Measurements from ENCODE around the gene MBTD1.
A peak's percentile ranks its signal among the peaks of the same experiment; 100 is the strongest.
"Not testable (repeated sequence)": the region's sequence is repeated elsewhere in the genome, so short reads cannot be mapped to it uniquely, and the experiment has no call there.

Gene MBTD1

GRCh38 chr17:51259564-51260236 lies at the start of gene MBTD1:
MBTD1 (minus strand) TSS chr17:51260049; CDS start chr17:51225161, 34,888 bp downstream.
- DNase-seq (ENCODE audit: low spot score), result peak; percentile 94

GRCh38 chr17:51305182-51305581 lies 45.3 kb upstream of the MBTD1 start:
- no peak for DNase-seq (ENCODE audit: low spot score)

- DNase-seq (ENCODE audit: low spot score), result no peak
These were observed 40.0 kb upstream of the MBTD1 start for GRCh38 chr17:51299859-51300258.

GRCh38 chr17:51298508-51299371 lies 38.9 kb upstream of the MBTD1 start:
- peak; percentile 26 for DNase-seq (ENCODE audit: low spot score)

GRCh38 chr17:51294338-51294737 lies 34.5 kb upstream of the MBTD1 start:
- not testable (repeated sequence) for DNase-seq (ENCODE audit: low spot score)

- no peak for DNase-seq (ENCODE audit: low spot score)
These were observed 29.9 kb upstream of the MBTD1 start for GRCh38 chr17:51289696-51290111.

GRCh38 chr17:51287412-51287811 lies 27.6 kb upstream of the MBTD1 start:
- DNase-seq (ENCODE audit: low spot score), result no peak

GRCh38 chr17:51279183-51279582 lies 19.3 kb upstream of the MBTD1 start:
- no peak for DNase-seq (ENCODE audit: low spot score)

- DNase-seq (ENCODE audit: low spot score), result no peak
These were observed 15.5 kb upstream of the MBTD1 start for GRCh38 chr17:51275381-51275780.

GRCh38 chr17:51272812-51273211 lies 13.0 kb upstream of the MBTD1 start:
- no peak for DNase-seq (ENCODE audit: low spot score)

- DNase-seq (ENCODE audit: low spot score), result no peak
These were observed 10.8 kb upstream of the MBTD1 start for GRCh38 chr17:51270636-51271035.

GRCh38 chr17:51269991-51270390 lies 10.1 kb upstream of the MBTD1 start:
- no peak for DNase-seq (ENCODE audit: low spot score)

GRCh38 chr17:51264466-51264865 lies 4.6 kb upstream of the MBTD1 start:
- not testable (repeated sequence) for DNase-seq (ENCODE audit: low spot score)

GRCh38 chr17:51263006-51263405 lies 3.2 kb upstream of the MBTD1 start:
- no peak for DNase-seq (ENCODE audit: low spot score)

- DNase-seq (ENCODE audit: low spot score), result peak; percentile 21
These were observed 1.4 kb upstream of the MBTD1 start for GRCh38 chr17:51261024-51261963.

- DNase-seq (ENCODE audit: low spot score), result peak; percentile 97
These were observed 581 bp upstream of the MBTD1 start, which contains the start of gene UTP18 for GRCh38 chr17:51260237-51261023. UTP18 (plus strand) TSS chr17:51260546; CDS start chr17:51260585, 39 bp downstream.

GRCh38 chr17:51258756-51259563 lies 889 bp downstream of the MBTD1 start:
- DNase-seq (ENCODE audit: low spot score), result no peak

- no peak for DNase-seq (ENCODE audit: low spot score)
These were observed 2.4 kb downstream of the MBTD1 start for GRCh38 chr17:51257150-51258081.

- no peak for DNase-seq (ENCODE audit: low spot score)
These were observed 3.7 kb downstream of the MBTD1 start for GRCh38 chr17:51256101-51256500.

Data from kidney capillary endothelial cell (primary cell).